GM12873 (cell line): ENCODE measurements around the gene CSTB.

Experiments used
- TF ChIP-seq, protein P1 (sequence below): IDR thresholded peaks from 2 replicates; pipeline ENCODE4 v1.5.1; 2012; ENCODE audit warnings: low read depth, mild to moderate bottlenecking, moderate library complexity, low read length, control low read depth; ENCODE audit not compliant: insufficient read depth; ENCODE audit errors: missing control alignments

Gene CSTB

DNA sequence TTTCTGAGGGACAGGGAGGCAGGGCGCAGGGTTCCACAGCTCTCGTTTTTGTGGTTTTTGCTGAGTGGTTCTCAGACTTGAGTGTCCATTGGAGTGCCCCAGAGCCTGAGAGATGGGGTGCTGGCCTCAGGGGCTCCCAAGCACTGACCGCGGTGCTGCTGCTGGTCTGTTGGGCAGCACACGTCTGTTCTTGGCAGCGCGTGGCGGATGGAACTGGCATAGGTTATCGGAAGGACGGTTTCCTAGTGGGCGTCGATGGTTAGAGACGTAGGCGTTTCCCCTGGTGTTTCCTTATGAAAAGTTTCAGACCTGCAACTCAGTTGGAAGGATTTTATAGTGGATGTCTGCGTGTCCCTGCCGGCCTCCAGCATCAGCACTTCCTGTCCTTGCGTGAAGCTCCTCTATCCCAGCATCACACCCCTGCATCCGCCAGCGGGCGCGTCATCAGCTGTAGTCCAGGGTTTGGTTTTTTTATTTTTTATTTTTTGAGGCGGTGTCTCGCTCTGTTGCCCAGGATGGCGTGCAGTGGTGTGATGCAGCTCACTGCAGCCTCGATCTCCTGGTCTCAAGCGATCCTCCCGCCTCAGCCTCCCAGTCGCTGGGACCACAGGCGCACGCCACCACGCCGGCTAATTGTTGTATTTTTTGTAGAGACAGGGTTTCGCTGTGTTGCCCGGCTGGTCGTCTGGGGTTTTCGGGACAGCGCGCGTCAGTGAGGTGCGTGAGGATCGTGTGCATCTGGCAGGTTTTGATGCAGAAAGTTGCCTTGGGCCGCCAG is 25.1 kb upstream of the CSTB start:
- TF ChIP-seq, protein P1, sequence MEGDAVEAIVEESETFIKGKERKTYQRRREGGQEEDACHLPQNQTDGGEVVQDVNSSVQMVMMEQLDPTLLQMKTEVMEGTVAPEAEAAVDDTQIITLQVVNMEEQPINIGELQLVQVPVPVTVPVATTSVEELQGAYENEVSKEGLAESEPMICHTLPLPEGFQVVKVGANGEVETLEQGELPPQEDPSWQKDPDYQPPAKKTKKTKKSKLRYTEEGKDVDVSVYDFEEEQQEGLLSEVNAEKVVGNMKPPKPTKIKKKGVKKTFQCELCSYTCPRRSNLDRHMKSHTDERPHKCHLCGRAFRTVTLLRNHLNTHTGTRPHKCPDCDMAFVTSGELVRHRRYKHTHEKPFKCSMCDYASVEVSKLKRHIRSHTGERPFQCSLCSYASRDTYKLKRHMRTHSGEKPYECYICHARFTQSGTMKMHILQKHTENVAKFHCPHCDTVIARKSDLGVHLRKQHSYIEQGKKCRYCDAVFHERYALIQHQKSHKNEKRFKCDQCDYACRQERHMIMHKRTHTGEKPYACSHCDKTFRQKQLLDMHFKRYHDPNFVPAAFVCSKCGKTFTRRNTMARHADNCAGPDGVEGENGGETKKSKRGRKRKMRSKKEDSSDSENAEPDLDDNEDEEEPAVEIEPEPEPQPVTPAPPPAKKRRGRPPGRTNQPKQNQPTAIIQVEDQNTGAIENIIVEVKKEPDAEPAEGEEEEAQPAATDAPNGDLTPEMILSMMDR: no peak

DNA sequence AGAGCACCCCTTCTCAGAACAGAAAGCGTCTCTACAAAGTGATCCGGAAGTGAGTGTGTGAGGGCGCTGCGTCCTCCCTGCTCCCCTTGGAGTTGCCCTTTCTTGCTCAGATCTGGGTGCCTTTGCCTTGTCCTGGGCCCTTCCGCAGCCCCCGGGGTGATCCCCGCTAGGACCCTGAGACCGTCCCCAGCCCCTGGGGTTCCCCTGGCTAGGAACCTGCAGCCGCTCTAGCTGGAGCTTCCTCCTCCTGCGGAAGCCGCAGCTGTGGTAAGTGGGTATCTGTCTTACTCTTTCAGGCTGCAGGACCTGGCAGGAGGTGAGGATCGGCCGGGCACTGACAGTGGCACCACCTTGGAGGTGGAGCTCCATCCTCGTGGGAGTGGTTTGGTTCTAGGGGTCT is 24.5 kb upstream of the CSTB start:
- TF ChIP-seq, protein P1: no peak

- TF ChIP-seq, protein P1: no peak
Measured at GRCh38 chr21:43800124-43800523, 24.0 kb upstream of the CSTB start.

- TF ChIP-seq, protein P1: no peak
Measured at GRCh38 chr21:43799301-43799840, 23.3 kb upstream of the CSTB start.

GRCh38 chr21:43797925-43798715 is 22.0 kb upstream of the CSTB start:
- TF ChIP-seq, protein P1: no peak

DNA sequence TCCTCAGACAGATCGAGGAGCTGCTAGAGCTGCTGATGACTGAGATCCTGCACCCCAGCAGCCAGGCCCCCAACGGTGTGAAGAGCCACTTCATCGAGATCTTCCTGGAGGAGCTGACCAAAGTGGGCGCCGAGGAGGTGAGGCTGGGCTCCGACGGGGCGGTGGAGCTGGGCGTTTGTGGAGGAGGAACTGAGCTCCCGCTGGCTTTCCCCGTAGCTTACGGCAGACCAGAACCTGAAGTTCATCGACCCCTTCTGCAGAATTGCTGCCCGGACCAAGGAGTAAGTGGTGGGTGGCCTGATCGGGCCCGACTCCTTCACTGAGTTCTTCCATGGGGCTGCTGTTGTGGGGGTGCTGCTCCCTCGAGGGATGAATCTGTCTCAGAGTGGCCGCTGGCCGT is 21.3 kb upstream of the CSTB start:
- TF ChIP-seq, protein P1: no peak

DNA sequence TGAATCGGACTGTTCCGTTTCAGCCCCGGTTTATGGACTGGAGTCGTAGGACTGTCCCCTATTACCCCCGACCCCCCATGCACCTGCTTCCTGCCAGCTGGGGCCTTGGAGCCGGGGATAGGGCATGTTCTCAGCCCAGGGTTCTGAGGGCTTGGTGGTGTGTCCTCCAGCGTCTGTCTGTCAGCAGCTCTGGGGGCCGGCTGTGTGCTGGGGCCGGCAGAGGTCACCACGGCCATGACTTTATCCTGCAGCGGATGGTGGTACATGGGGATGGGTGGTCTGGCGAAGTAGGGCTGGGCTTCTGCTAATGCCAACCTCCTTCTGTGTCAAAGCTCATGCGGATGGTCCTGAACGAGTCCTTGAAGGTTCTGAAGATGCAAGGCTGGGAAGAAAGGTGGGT is 18.7 kb upstream of the CSTB start:
- TF ChIP-seq, protein P1: no peak
